Endometrial microvascular endothelial cells (primary cell): Measurements from ENCODE around the gene C6. TPM values are rescaled to one million over a fixed set of nuclear protein-coding genes. Genes with fewer than 3 reads are reported as not detected.
"Not testable (repeated sequence)": the region's sequence is repeated elsewhere in the genome, so short reads cannot be mapped to it uniquely, and the experiment has no call there.

Experiments
- in situ Hi-C: cut with HindIII; loops from 2 replicates; pipeline ENCODE4 v1.10.0; 2017; ENCODE audit warnings: low sequenced_read_pairs, low pct_unique_long_range_greater_than_20kb; ENCODE audit errors: inconsistent ontology term
- total RNA-seq: library from RNA; depleted of rRNA; stranded (reverse); fragments of >200 nt; gene quantifications from one replicate; pipeline ENCODE4 v1.2.3, GENCODE V29; 2015; ENCODE audit errors: inconsistent ontology term

Gene C6
- total RNA-seq, 1 donor from 2014 or later, result not detected

DNA sequence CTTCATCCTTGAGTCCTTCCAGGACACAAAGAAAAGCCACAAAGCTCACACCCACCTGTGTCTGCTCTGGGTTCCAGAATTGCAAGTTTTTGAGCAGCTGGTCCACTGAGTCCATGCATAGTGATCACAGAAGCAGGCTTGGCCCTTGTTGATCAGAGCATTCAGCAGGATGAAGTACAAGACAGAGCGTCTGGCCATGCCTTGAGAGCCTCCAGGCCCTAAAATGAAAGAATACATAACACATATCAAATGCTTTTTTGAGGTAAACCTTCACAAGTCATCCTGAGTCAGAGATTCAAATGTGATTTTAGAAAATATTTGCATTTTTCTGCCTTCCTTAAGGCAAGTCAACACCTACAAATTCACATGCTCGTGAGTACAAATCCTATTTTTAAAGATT, 10.3 kb downstream of the C6 start:
- in situ Hi-C loops, result no loop called here

DNA sequence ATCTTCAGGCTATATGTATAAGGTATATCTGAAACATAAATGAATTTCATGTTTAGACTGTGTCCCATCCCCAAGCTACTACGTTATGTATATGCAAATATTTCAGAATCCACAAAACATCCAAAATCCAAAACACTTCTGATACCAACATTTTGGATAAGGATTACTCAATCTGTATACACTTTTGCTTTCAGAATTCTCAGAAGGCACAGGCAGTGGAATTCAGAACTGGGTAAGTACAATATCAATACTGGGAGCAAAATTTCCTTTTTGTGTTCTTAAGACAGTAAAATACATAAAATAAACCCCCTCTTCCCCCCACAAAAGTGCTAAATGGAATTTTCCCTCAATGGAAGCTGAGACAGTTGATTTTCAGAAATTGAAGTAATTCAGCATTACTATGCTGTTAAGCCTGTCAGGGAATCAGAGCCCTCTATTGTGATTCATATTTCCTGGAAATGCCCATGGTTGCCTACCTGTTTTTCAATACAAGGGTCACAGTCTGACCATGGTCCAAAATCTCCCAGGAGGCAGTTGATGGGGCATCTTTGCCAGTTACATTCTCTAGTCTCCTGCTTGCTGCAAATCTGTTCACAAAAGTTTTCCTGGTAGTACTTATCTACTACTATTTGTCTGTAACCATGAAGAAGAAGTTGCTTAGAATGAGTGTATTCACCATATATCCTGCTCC, 12.1 kb downstream of the C6 start:
- in situ Hi-C loops, result no loop called here

DNA sequence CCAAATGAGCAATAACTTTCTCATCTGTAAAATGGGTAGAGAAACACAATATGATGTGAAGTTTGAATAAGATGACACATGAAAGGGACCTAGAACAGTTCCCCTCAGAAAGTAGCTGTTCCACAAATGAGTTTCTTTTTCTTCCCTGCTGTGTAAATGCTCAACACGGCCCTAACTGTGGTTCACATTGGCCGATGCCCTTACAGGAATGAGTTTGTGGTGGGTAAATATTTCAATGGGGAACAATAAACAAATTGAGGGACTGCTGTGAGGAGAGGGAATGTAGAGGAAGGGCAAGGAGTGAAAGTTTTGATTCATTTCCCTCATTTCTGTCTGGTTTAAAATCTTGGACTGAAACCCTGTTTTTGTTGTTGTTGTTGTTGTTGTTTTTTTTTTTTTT, 12.8 kb downstream of the C6 start:
- in situ Hi-C loops, result no loop called here

DNA sequence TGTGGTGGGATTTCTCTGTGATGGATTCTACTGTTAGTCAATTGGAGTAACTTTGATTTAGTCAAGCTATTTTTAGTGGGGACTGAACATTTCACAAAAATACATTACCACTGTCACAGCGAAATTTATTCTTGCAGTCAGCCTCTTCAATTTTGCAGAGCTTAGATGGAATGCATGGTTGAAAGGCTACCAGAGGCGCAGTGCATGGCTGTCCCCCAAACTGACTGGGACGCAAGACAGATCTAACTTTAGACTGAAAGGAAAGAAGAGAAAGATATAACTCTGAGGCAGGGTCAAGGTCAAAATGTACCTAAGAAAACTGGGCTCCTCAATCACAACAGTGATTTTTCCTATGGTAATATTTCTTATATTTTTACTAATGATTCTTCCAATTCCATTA, 13.7 kb downstream of the C6 start:
- in situ Hi-C loops, result no loop called here

DNA sequence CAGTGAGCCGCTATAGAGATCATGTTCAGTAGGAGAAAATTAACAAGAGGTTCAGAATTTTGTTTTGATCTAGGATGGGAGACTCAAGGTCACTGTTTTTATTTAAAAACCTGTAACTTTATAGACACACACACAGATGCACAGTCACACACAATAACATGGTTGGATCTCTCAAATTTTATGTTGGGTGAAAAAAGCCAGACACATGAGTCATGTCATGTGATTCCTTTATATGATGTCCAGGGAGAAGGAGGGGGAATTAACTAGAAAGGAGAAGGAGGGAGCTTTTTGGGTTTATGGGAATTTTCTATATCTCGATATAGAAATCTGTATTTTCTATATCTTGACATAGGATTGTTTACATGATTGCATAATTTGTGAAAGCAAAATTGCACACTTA, 17.1 kb downstream of the C6 start:
- in situ Hi-C loops, result no loop called here

DNA sequence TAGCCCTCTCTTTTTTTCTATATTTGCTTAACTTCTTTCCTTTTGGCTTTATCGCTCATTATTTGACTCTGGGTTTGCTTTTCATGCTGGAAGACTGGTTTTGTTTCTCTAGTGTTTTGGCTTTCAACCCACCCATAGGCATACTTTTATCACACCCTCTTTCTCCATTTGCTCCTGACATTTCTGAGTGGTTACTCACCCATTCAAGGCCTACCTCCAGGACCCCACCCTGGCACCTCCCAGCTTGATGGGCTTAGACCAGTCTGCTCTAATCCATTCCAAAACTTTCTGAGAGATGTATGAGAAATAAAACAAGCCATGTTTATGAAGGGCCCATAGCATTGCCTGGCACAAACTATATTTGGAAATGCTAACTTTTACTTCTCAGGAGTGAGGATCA, 18.1 kb downstream of the C6 start:
- in situ Hi-C loops, result no loop called here

DNA sequence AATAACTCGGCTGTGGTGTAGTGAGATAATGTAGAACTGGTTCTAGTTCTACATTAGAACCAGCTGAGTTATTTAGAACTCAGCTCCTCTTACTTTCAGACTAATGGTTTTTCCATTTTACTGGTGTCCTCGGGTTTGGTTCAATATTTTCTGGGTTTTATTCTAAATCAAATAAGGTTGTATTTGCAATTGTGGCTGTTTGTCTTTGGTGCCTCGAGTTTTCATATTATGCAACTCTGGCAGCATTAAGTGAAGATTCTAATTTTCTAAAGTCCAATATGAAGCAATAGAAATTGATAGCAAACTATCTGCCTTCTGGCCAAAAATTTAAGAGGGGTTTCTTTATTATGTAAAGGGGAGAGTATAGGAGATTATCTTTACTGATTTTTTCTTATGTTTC, 19.0 kb downstream of the C6 start:
- in situ Hi-C loops, result no loop called here

DNA sequence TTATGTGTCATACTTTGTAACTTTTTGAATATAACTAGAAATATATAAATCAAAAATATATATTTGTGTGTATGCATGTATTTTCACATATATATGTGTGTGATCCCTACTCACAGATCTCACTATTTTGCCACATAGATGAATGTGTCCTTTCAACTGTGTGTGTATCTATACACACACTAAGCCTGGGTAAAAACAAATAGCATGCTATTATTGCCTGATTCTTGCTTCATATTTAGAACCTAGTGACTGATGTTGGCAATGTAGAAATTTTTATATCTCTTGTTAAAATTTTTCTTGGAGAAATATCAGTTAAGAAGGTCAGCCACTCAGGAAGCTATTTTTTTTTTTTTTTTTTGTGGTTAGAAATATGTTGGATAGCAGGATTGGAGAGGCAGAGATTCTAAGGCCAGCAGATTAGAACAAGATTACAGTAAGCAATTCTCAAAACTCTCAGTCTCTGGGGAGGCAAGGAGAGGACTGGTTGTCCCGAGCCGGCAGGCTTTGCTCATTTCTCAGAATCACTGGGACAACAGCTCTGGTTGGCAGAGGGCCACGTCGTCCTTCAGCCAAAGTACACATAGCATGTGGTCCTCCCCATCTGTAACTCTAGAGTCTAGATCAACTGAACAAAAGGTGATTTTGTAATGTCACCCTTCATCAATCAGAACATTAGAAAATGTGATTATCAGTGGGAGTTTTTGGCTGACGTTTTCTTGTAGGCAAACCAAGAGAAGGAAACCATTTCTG, 19.7 kb downstream of the C6 start:
- in situ Hi-C loops, result no loop called here

DNA sequence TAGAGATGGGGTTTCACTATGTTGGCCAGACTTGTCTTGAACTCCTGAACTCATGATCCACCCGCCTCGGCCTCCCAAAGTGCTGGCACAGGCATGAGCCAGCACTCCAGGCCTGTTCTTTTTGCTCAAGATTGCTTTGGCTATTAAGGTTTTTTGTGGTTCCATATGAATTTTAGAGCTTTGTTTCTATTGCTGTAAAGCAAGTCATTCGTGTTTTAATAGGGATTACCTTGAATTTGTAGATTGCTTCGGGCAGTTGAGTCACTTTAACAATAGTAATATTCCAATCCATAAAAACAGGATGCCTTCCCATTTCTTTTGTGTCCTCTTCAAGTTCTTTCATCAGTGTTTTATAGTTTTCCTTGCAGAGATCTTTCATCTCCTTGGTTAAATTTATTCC, 22.1 kb downstream of the C6 start:
- in situ Hi-C loops, result no loop called here

DNA sequence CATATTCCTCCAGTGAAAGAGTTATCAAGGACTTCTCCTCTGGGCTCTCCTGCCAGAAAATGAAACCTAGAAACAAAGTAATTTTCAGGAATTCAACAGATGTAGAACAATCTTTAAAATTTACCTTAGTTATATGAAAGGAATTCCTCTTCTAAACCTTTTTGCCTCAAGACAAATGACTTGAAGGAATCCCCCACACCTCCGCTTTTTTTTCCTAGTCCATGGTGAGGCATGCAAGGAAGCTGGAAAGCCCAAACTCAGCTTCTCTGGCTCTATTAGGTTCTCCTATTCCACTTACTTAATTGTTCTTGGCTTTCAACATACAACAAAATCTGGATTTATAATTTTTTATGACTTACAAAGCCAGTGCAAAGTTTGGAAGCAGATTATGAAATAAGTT, 27.2 kb downstream of the C6 start:
- in situ Hi-C loops, result no loop called here

DNA sequence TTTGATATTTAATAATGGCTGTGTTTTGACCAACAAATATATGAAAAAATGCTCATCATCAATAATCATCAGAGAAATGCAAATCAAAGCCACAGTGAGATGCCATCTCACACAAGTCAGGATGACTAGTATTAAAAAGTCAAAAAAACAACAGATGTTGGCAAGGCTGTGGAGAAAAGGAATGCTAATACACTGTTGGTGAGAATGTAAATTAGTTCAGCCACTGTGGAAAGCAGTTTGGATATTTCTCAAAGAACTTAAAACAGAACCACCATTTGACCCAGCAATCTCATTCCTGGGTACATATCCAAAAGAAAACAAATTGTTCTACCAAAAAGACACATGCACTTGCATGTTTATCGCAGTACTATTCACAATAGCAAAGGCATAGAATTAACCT, 30.0 kb downstream of the C6 start:
- in situ Hi-C loops, result not testable (repeated sequence)

DNA sequence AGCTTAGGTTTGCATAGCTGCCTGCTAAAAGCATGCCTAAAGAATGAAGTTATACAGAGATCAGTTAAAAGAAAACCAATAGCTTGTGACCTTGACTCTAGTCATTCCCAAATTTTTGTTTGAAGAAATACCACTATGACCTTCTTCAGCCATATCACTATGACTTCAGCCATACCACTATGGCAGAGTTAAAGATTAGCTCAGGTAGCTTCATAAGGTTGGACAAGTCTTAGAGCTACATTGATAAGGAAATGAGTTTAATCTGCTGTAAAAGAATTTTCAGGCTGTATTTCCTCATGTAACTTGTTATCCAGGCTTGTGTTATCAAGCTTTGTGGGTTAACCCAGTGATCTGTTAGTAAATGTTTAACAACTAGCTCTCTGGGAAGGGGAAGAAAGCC, 30.7 kb downstream of the C6 start:
- in situ Hi-C loops, result no loop called here

DNA sequence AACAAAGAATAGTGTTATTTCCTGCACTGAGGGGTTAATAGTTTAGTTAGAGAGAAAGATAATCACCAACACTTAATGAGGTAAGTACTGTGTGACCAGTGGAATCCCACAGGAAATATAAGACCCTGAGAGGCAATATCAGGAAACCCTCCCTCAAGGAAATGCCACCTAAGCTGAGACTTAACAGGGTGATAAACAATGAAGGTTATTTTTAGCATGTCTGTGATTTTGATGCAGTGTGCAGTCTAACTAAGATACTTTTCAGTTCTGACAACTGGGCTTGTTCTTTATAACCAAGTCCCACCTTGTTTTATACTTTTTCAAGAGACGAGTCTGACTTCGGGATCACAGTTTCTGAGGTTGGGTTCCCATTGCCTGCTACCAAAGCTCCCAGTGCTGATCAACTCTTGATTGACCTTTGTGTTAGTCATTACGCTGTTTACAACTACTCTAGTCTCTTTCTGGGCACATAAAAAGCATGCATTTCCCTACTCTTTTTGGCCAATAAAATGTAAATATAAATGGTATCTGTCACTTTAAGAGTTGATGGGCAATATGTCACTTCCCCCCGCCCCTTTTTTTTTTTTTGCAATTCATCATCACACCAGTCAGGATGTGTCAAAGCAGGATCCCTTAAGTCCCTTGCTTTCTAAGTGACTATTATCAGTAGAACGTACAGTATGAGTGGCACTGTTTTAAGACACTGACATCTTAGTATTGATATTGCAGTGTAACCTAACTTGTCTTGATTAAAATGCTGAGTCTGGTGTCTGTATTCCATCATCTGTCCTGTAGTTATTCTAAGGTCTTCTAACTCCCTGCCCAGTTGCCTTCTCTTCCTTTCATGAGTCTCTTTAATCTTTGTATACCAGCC, 31.4 kb downstream of the C6 start:
- in situ Hi-C loops, result no loop called here

DNA sequence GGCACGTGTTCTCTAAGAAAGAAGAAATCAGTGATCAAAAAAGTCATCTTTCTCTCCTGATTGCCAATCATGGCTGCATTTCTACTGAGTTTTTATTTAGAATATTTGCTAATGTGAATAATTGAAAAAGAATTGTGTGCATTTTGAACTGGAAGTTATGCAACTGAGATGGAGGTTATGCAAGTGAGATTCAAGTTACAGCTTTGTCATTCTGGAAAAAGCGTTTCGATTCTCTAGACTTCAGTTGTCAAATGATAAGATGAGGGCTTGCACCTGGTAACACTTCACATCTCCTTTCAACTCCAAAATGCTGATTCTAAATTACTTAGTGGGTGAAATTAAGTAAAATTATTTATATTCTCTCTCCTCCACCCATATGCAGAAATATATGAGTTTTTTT, 36.4 kb downstream of the C6 start:
- in situ Hi-C loops, result no loop called here

DNA sequence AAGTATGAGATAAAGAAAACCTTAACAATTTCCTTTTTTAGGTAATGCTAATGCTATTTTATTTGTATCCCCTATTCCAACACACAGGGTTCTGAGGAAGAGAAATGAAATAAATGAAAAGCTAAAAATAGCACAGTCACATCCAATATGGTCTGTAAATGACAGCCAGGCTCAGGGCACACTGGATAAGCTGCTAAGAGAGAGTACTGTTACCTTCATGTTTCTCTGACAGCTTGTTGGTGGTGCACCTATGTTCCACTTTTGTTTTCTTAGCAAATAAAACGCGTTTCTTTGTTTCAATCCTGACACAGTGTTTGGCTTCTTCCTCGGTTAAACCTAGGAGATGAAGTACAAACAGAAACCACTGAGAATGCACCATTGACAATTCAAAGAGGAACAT, 41.3 kb downstream of the C6 start:
- in situ Hi-C loops, result no loop called here

DNA sequence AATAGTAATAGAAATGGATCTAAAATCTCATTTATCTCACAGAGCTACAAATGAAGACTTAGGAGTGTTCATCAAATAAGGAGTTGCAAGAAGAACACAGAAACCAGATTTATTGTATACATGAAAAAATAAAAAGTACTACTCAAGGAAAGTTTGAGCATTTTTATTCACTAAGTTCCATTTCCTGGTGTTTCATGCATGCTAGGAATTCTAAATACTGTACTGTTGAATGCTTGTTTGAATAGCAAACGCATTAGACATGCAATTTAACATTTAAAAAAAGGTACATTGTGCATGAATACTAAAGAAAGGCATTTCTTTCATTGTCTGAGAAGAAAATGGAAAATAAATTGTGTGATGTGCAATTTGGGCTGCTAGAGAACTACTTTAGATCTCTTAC, 52.1 kb downstream of the C6 start:
- in situ Hi-C loops, result no loop called here

DNA sequence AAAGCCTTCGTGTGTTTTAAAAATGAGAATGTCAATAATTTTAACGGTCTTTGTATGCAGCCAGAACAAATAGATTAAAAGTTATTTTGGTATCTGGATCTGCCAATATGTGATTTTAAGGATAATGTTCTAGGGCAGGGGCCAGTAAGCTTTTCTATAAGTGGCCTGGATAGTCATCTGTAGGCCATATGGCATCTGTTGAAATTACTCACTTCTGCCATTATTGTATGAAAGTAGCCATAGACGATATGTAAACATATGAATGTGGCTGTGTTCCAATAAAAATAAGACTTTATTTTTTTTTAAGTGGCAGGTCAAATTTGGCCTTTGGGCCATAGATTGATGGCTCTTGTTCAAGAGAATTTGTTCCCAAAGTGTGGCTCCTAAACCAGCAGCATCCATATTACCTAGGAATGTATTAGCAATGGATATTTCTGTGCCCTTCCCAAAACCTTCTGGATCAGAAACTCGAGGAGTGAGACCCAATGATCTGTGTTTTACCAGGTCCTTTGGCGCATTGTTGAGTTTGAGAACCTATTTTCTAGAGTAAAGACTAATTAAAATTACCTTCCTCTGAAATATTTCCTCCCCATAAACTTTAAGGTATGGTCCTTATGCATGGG, 55.9 kb downstream of the C6 start:
- in situ Hi-C loops, result no loop called here

DNA sequence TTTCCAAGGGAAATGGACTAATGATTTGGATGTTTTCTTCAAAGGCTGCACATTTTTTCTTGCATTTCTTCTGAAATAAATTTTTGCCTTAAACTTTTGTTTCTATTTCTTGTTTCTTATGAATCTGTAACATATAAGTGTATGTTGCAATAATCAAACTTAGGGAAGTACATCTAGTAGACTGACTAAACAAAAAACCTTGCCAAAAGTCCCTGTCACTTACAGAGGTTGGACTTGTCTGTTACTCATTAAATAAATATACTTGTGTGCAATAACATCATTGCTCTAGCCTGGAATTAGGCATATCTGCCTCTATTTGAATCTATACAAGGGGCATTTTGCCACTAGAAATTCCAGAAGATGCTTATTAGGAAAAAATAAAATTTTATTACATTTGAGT, 56.6 kb downstream of the C6 start:
- in situ Hi-C loops, result no loop called here

DNA sequence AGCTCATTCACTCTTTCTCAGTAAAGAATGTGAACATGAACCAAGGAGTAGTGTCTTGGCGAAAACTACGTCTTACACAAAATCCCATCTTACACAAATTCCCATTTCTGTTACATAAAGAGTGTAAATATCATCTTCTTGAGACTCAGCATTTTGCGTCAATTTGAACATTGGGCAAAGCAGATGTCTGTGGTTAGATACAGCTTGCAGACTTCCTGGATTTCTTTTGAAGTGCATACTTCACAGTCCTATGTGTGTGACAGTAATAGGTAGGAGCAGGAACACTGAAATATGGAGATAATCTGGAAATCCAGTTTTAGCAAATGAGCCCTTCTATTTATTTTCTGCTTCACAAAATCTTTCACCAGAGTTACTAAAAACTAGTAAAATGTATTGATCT, 58.8 kb downstream of the C6 start:
- in situ Hi-C loops, result no loop called here
